ENCODE data around the gene SATL1. TPM values are rescaled to one million over a fixed set of nuclear protein-coding genes. Genes with fewer than 3 reads are reported as not detected.

SATL1 gene
- total RNA-seq, 4 donors from 2014 or later, result not detected

GRCh38 chrX:85112293-85112692 lies 131.3 kb downstream of the SATL1 start:
- no peaks in the 10 kb centered on the region for H3K9me3 ChIP-seq
- no peak for DNase-seq
- no peaks in the 10 kb centered on the region for H3K4me1 ChIP-seq
- no peak for TF ChIP-seq POLR2A (IDR thresholded peaks at IDR 0.05)
- TF ChIP-seq, protein P1, sequence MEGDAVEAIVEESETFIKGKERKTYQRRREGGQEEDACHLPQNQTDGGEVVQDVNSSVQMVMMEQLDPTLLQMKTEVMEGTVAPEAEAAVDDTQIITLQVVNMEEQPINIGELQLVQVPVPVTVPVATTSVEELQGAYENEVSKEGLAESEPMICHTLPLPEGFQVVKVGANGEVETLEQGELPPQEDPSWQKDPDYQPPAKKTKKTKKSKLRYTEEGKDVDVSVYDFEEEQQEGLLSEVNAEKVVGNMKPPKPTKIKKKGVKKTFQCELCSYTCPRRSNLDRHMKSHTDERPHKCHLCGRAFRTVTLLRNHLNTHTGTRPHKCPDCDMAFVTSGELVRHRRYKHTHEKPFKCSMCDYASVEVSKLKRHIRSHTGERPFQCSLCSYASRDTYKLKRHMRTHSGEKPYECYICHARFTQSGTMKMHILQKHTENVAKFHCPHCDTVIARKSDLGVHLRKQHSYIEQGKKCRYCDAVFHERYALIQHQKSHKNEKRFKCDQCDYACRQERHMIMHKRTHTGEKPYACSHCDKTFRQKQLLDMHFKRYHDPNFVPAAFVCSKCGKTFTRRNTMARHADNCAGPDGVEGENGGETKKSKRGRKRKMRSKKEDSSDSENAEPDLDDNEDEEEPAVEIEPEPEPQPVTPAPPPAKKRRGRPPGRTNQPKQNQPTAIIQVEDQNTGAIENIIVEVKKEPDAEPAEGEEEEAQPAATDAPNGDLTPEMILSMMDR (IDR thresholded peaks at IDR 0.05), result no peak
- no peak overlapping the region for H3K4me3 ChIP-seq
- no peaks in the 10 kb centered on the region for H3K27me3 ChIP-seq
- H3K36me3 ChIP-seq, result no peaks in the 10 kb centered on the region
- intact Hi-C loops (cut with DNase I), result loop anchor here (10.0 kb wide), 1 partner anchor 433 kb away; no protein-coding TSS in a partner anchor
- H3K27ac ChIP-seq, result no peak overlapping the region
- WGBS, 2 donors, result 51 to 55% methylated on average over 5 to 9 of the region's 9 CpGs

DNA sequence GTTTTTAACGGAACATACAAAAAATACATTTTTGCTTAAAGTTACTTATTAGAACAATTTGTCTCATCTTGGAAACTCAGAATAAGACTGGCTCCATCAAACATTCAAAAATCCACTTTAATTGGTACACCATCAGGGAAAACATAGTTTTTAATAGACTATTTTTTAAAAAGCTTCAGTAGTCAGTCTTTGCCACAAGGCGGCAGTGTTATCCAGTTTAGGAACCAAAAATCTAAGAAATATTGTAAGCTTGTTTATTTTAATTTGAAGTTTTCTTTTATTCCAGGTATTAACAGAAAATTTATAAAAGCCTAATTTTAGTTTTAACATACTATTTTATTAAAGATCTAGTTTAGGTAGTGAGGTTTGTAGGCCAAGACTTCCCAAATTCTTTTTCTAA lies 132.2 kb downstream of the SATL1 start:
- Histone ChIP-seq H3K27ac (no peak overlapping the region), H3K4me3 (no peak overlapping the region), H3K9me3 (no peaks in the 10 kb centered on the region), H3K27me3 (no peaks in the 10 kb centered on the region), H3K4me1 (no peaks in the 10 kb centered on the region), H3K36me3 (no peaks in the 10 kb centered on the region)
- no peak for TF ChIP-seq POLR2A (IDR thresholded peaks at IDR 0.05)
- TF ChIP-seq, protein P1 (IDR thresholded peaks at IDR 0.05), result peak in 5 of 6 experiments; percentile 17 to 67 (median 55)
- intact Hi-C loops (cut with DNase I), result loop anchor here (10.0 kb wide), 1 partner anchor 433 kb away; no protein-coding TSS in a partner anchor
- no peak for DNase-seq
- 23% methylated on average over 2 of the region's 2 CpGs for WGBS, 2 donors

DNA sequence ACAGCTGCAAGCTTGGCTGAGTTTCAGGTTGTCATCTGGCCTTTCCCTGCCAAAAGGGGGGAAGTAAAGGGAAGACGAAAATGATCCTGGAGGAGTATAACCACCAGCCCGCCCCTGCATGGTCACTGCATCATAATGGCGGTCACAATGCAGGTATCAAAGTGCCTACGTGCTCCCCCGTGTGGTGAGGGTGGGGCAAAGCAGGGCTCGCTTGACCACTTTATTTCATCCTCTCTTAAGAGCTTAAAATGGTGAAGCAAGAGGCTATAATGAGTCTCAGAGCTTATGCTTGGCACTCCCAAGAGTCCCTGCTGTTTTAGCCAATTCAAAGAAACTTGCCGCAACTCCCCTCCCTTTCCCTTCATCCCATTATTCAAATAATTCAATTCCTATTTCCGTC lies 134.3 kb downstream of the SATL1 start:
- no peak for DNase-seq
- no peaks in the 10 kb centered on the region for H3K27me3 ChIP-seq
- no peaks in the 10 kb centered on the region for H3K9me3 ChIP-seq
- no peaks in the 10 kb centered on the region for H3K36me3 ChIP-seq
- no peaks in the 10 kb centered on the region for H3K4me1 ChIP-seq
- WGBS, 2 donors, result 51 to 75% methylated on average over 5 to 8 of the region's 8 CpGs
- no peak for TF ChIP-seq POLR2A (IDR thresholded peaks at IDR 0.05)
- TF ChIP-seq, protein P1 (IDR thresholded peaks at IDR 0.05), result peak in 1 of 6 experiments; percentile 5
- H3K27ac ChIP-seq, result no peak overlapping the region
- no peak overlapping the region for H3K4me3 ChIP-seq
- intact Hi-C loops (cut with DNase I), result no loop called here

DNA sequence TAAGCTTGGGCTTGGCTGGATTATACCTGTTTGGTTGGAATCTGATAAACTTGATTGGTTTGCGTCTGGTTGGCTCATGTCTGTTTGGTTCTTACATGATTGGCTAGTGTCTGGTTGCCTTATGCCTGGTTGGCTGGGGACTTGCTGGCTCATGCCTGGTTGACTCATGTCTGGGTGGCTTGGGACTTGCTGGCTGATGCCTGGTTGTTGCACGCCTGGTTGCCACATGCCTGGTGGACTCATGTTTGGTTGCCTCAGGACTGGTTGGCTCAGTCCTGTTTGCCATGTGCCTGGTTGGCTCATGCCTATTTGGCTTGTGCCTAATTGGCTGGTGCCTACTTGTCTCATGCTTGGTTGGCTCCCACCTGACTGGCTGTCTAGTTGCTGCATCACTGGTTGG lies 135.4 kb downstream of the SATL1 start:
- Histone ChIP-seq H3K4me1 (no peaks in the 10 kb centered on the region), H3K4me3 (no peak overlapping the region), H3K36me3 (no peaks in the 10 kb centered on the region), H3K27ac (no peak overlapping the region), H3K27me3 (no peaks in the 10 kb centered on the region), H3K9me3 (no peaks in the 10 kb centered on the region)
- intact Hi-C loops (cut with DNase I), result no loop called here
- no CpG with 5 or more reads among the region's 2 CpGs for WGBS, 2 donors
- no peak for DNase-seq
- TF ChIP-seq POLR2A (IDR thresholded peaks at IDR 0.05), result no peak
- TF ChIP-seq, protein P1 (IDR thresholded peaks at IDR 0.05), result no peak

- Histone ChIP-seq H3K4me1 (no peaks in the 10 kb centered on the region), H3K27ac (no peak overlapping the region), H3K9me3 (no peaks in the 10 kb centered on the region), H3K4me3 (no peak overlapping the region), H3K27me3 (no peaks in the 10 kb centered on the region), H3K36me3 (no peaks in the 10 kb centered on the region)
- WGBS, 2 donors, result 68% methylated on average over 2 of the region's 4 CpGs; no CpG with 5 or more reads in 1 of the 2 donors
- TF ChIP-seq, protein P1 (IDR thresholded peaks at IDR 0.05), result no peak
- no peak for TF ChIP-seq POLR2A (IDR thresholded peaks at IDR 0.05)
- DNase-seq, result no peak
- intact Hi-C loops (cut with DNase I), result no loop called here
Measured at GRCh38 chrX:85107407-85107806, 136.2 kb downstream of the SATL1 start.
